PC-3 (cell line): ENCODE data around the gene CDH4. TPM values are rescaled to one million over a fixed set of nuclear protein-coding genes. Genes with fewer than 3 reads are reported as not detected.

Experiments used
- ATAC-seq: fragments of 200-7000 bp; cut with Tn5 transposase; 2 replicates; pipeline ENCODE4 v1.9.1; 2020; ENCODE audit warnings: mild to moderate bottlenecking, moderate library complexity
- BruUV-seq: library from RNA; stranded (reverse); fragments of 400-500 nt; replicated peaks from 2 replicates; lab custom pipeline; 2021; lab: Mats Ljungman, UMichigan
- CTCF ChIA-PET: fragments of 300-600 bp; sonication (Branson Sonifier 250); formaldehyde crosslinking; loops from one replicate; lab custom pipeline; 2022; ENCODE audit warnings: antibody characterized with exemption; lab: Charles Lee
- POLR2A ChIA-PET: fragments of 300-600 bp; sonication (Branson Sonifier 250); formaldehyde crosslinking; loops from one replicate; lab custom pipeline; 2022; ENCODE audit warnings: antibody characterized with exemption; ENCODE audit not compliant: unreplicated experiment; lab: Charles Lee
- DNase-seq: peaks from one replicate; pipeline ENCODE4 v3.0.0-alpha.2; 2015
- H2AFZ ChIP-seq: fragments of 300-600 bp; sonication (generic); 2 replicates; pipeline ENCODE4 v1.6.0; 2016; ENCODE audit warnings: antibody characterized with exemption, low read length
- H3F3A ChIP-seq: fragments of 300-600 bp; sonication (generic); one replicate; pipeline ENCODE4 v1.6.0; 2017; ENCODE audit warnings: antibody characterized with exemption, low read length, control low read depth, mild to moderate bottlenecking; ENCODE audit not compliant: unreplicated experiment
- H3K27ac ChIP-seq: fragments of 300-600 bp; sonication (generic); 2 replicates; pipeline ENCODE4 v1.5.1; 2016; ENCODE audit warnings: mild to moderate bottlenecking, low read length
- H3K27me3 ChIP-seq: fragments of 300-600 bp; sonication (generic); 2 replicates; pipeline ENCODE4 v1.6.1; 2016; ENCODE audit warnings: low read length, mixed read lengths
- H3K36me3 ChIP-seq: fragments of 300-600 bp; sonication (generic); 2 replicates; pipeline ENCODE4 v1.6.1; 2016; ENCODE audit warnings: low read depth, mixed run types, low read length, mixed read lengths
- H3K4me1 ChIP-seq: fragments of 300-600 bp; sonication (generic); 2 replicates; pipeline ENCODE4 v1.5.1; 2016; ENCODE audit warnings: low read length; ENCODE audit not compliant: insufficient read depth
- H3K4me2 ChIP-seq: fragments of 300-600 bp; sonication (generic); 2 replicates; pipeline ENCODE4 v1.6.0; 2016; ENCODE audit warnings: low read length
- H3K4me3 ChIP-seq: fragments of 300-600 bp; sonication (generic); 2 replicates; pipeline ENCODE4 v1.5.1; 2016; ENCODE audit warnings: mild to moderate bottlenecking, low read length, mixed read lengths
- H3K79me2 ChIP-seq: fragments of 300-600 bp; sonication (generic); 2 replicates; pipeline ENCODE4 v1.6.1; 2017; ENCODE audit warnings: low read length, mixed read lengths
- H3K9ac ChIP-seq: fragments of 300-600 bp; sonication (generic); 2 replicates; pipeline ENCODE4 v1.6.0; 2016; ENCODE audit warnings: mild to moderate bottlenecking, low read length
- H3K9me2 ChIP-seq: fragments of 300-600 bp; sonication (generic); replicated peaks from 2 replicates; pipeline ENCODE4 v1.6.1; 2016; ENCODE audit warnings: mixed run types, low read length, mixed read lengths
- H3K9me3 ChIP-seq: fragments of 300-600 bp; sonication (generic); 2 replicates; pipeline ENCODE4 v1.6.1; 2016; ENCODE audit warnings: low read length, mixed read lengths
- H4K20me1 ChIP-seq: fragments of 300-600 bp; sonication (generic); 2 replicates; pipeline ENCODE4 v1.6.1; 2016; ENCODE audit warnings: low read length, mixed read lengths
- CTCF ChIP-seq: fragments of 300-600 bp; sonication (generic); conservative IDR thresholded peaks from 2 replicates; pipeline ENCODE4 v1.5.1; 2017; ENCODE audit warnings: antibody characterized with exemption, low read depth, mild to moderate bottlenecking, low read length
- EZH2 ChIP-seq: fragments of 300-600 bp; sonication (generic); IDR thresholded peaks from one replicate; pipeline ENCODE4 v1.6.1; 2017; ENCODE audit warnings: antibody characterized with exemption, mild to moderate bottlenecking, low read length; ENCODE audit not compliant: unreplicated experiment
- EZH2phosphoT487 ChIP-seq: fragments of 300-600 bp; sonication (generic); IDR thresholded peaks from 2 replicates; pipeline ENCODE4 v1.6.1; 2018; ENCODE audit warnings: mild to moderate bottlenecking, antibody characterized with exemption, low read length, borderline replicate concordance
- intact Hi-C: fragments of 100-400 bp; cut with micrococcal nuclease; formaldehyde crosslinking; loops from 2 replicates; pipeline ENCODE4 v1.9.0; 2023
- total RNA-seq: library from RNA; depleted of rRNA; stranded (reverse); fragments of >200 nt; gene quantifications from 2 replicates; pipeline ENCODE4 v1.2.3, GENCODE V29; 2014

CDH4 gene
- total RNA-seq, 1 experiment from 2014 or later, result not detected

- TF ChIP-seq CTCF, result no peak
- TF ChIP-seq EZH2phosphoT487, result no peak
- Histone ChIP-seq H3K9ac (no peak overlapping the region), H4K20me1 (no peaks in the 10 kb centered on the region), H3K79me2 (no peaks in the 10 kb centered on the region), H3K27ac (no peak overlapping the region), H3K36me3 (no peaks in the 10 kb centered on the region), H3K9me3 (no peaks in the 10 kb centered on the region), H3K9me2 (no peaks in the 10 kb centered on the region), H3K4me3 (no peak overlapping the region), H3K27me3 (peaks cover 68% of the 10 kb centered on the region), H3K4me2 (no peak overlapping the region), H2AFZ (no peak overlapping the region), H3K4me1 (no peaks in the 10 kb centered on the region), H3F3A (no peaks in the 10 kb centered on the region)
- ChIA-PET POLR2A (no interaction called here), CTCF (no interaction called here)
- BruUV-seq, result no TSS peak
- ATAC-seq (no peak), DNase-seq (no peak)
- intact Hi-C loops, result no loop called here
Measured at GRCh38 chr20:61500791-61501321, 248.8 kb downstream of the CDH4 start.

GRCh38 chr20:61502433-61502832, 250.4 kb downstream of the CDH4 start:
- H3K9me2 ChIP-seq, result no peaks in the 10 kb centered on the region
- no peak overlapping the region for H3K9ac ChIP-seq
- DNase-seq (no peak), ATAC-seq (no peak)
- no peak overlapping the region for H3K4me2 ChIP-seq
- no peaks in the 10 kb centered on the region for H3F3A ChIP-seq
- H3K4me3 ChIP-seq, result no peak overlapping the region
- H4K20me1 ChIP-seq, result no peaks in the 10 kb centered on the region
- H2AFZ ChIP-seq, result no peak overlapping the region
- no peak for TF ChIP-seq EZH2phosphoT487
- no peak for TF ChIP-seq CTCF
- no peak for TF ChIP-seq EZH2
- CTCF ChIA-PET, result no interaction called here
- no TSS peak for BruUV-seq
- POLR2A ChIA-PET, result no interaction called here
- H3K9me3 ChIP-seq, result no peaks in the 10 kb centered on the region
- no peak overlapping the region for H3K27ac ChIP-seq
- intact Hi-C loops, result no loop called here
- no peaks in the 10 kb centered on the region for H3K79me2 ChIP-seq
- peaks cover 84% of the 10 kb centered on the region for H3K27me3 ChIP-seq
- H3K36me3 ChIP-seq, result no peaks in the 10 kb centered on the region
- no peaks in the 10 kb centered on the region for H3K4me1 ChIP-seq

- H4K20me1 ChIP-seq, result no peaks in the 10 kb centered on the region
- H3K9me2 ChIP-seq, result no peaks in the 10 kb centered on the region
- intact Hi-C loops, result no loop called here
- no peaks in the 10 kb centered on the region for H3F3A ChIP-seq
- H3K79me2 ChIP-seq, result no peaks in the 10 kb centered on the region
- H3K27ac ChIP-seq, result no peak overlapping the region
- CTCF ChIA-PET, result no interaction called here
- H2AFZ ChIP-seq, result no peak overlapping the region
- POLR2A ChIA-PET, result no interaction called here
- no peaks in the 10 kb centered on the region for H3K4me1 ChIP-seq
- H3K36me3 ChIP-seq, result no peaks in the 10 kb centered on the region
- ATAC-seq (no peak), DNase-seq (no peak)
- H3K9ac ChIP-seq, result no peak overlapping the region
- no peak overlapping the region for H3K4me2 ChIP-seq
- TF ChIP-seq EZH2 (no peak), EZH2phosphoT487 (no peak), CTCF (no peak)
- H3K9me3 ChIP-seq, result no peaks in the 10 kb centered on the region
- H3K4me3 ChIP-seq, result no peak overlapping the region
- H3K27me3 ChIP-seq, result peaks cover 91% of the 10 kb centered on the region
- BruUV-seq, result no TSS peak
Measured at GRCh38 chr20:61503106-61503505, 251.0 kb downstream of the CDH4 start.
